ENCODE results near the gene ANGEL1. TPM values are rescaled to one million over a fixed set of nuclear protein-coding genes. Genes with fewer than 3 reads are reported as not detected.

The ANGEL1 gene
- total and polyA plus RNA-seq, 2 of the 13 experiments (the other 11 are each of a cell fraction or from before 2014, with no cell fraction given) = 14.3 to 20.1 TPM

DNA sequence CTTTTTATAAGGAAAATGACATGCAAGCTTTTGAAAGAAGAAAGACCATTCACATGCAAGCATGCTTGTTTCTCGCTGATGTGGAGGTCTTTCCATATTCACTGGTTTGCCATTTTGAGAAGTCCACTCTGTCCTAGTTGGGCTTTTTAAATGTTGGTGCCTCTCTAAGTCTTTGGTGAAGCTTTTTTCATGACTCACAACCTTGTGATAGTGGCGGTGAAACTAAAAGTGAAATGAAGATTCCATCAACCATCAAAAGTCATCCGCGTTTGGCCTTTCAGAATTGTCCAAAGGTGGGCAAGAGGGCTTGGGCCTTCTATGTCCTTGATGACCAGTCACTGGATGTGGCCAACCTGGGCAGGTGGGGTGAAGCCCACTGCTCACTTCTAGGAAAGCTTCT is 17.9 kb upstream of the ANGEL1 start:
- Histone ChIP-seq H3K4me2 (ENCODE audit: low read depth, low read length) (peak overlapping the region; percentile 92), H3K9ac (ENCODE audit: insufficient read depth, low read depth, low read length) (no peak overlapping the region), H3K9me3 (ENCODE audit: low read length) (no peaks in the 10 kb centered on the region), H3K4me3 (replicated peaks in 1 of 3; ENCODE audit: insufficient read depth in 1 of 3, low read depth in 2 of 3, low read length in 3 of 3) (no peak overlapping the region), H3K4me1 (ENCODE audit: insufficient read depth, low read length) (peaks cover 71% of the 10 kb centered on the region), H2AFZ (ENCODE audit: low read length) (peak overlapping the region; percentile 2), H3K27me3 (ENCODE audit: control insufficient read depth in 1 of 2, insufficient read depth in 2 of 2, low read length in 2 of 2) (no peaks in the 10 kb centered on the region), H3K36me3 (replicated peaks in 1 of 2; ENCODE audit: control insufficient read depth in 1 of 2, insufficient read depth in 2 of 2, low read length in 2 of 2) (no peaks in the 10 kb centered on the region), H3K79me2 (ENCODE audit: insufficient read depth, low read length) (no peaks in the 10 kb centered on the region), H3K27ac (ENCODE audit: extremely low read length, insufficient read depth, low read length) (peak overlapping the region; percentile 35), H4K20me1 (ENCODE audit: insufficient read depth, low read length) (no peaks in the 10 kb centered on the region)
- FAIRE-seq = no peak
- no peak for ATAC-seq
- 93% methylated on average over 4 of the region's 4 CpGs for WGBS (ENCODE audit: low lambda C conversion rate)
- ChIA-PET POLR2A (interaction anchor here (1.4 to 6.4 kb wide), 2 partner anchors 18 to 24 kb away, joined by 5 to 62 read pairs; partner anchors contain the start of gene ANGEL1), CTCF (ENCODE audit: low intra/inter-chr PET ratio, low total read pairs) (no interaction called here)
- intact Hi-C loops (cut with micrococcal nuclease; ENCODE audit: unreplicated experiment) (loop anchor here (2.0 kb wide), 1 partner anchor 18 kb away; the partner anchor contains the start of gene ANGEL1), in situ Hi-C loops (cut with HindIII; ENCODE audit: extremely low pct_ligation_motif_present, low pct_unique_long_range_greater_than_20kb) (no loop called here)
- no TSS peak for BruUV-seq (replicated peaks)
- DNase-seq (ENCODE audit: low spot score) = no peak
- TF ChIP-seq, protein P1, sequence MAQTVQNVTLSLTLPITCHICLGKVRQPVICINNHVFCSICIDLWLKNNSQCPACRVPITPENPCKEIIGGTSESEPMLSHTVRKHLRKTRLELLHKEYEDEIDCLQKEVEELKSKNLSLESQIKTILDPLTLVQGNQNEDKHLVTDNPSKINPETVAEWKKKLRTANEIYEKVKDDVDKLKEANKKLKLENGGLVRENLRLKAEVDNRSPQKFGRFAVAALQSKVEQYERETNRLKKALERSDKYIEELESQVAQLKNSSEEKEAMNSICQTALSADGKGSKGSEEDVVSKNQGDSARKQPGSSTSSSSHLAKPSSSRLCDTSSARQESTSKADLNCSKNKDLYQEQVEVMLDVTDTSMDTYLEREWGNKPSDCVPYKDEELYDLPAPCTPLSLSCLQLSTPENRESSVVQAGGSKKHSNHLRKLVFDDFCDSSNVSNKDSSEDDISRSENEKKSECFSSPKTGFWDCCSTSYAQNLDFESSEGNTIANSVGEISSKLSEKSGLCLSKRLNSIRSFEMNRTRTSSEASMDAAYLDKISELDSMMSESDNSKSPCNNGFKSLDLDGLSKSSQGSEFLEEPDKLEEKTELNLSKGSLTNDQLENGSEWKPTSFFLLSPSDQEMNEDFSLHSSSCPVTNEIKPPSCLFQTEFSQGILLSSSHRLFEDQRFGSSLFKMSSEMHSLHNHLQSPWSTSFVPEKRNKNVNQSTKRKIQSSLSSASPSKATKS (CRISPR knock-in tag; IDR thresholded peaks at IDR 0.05) = no peak
- 0 out of 2 replicates have a peak, but pooled peaks have one; percentile 1 for TF ChIP-seq NFYB (CRISPR knock-in tag; IDR thresholded peaks at IDR 0.05)

DNA sequence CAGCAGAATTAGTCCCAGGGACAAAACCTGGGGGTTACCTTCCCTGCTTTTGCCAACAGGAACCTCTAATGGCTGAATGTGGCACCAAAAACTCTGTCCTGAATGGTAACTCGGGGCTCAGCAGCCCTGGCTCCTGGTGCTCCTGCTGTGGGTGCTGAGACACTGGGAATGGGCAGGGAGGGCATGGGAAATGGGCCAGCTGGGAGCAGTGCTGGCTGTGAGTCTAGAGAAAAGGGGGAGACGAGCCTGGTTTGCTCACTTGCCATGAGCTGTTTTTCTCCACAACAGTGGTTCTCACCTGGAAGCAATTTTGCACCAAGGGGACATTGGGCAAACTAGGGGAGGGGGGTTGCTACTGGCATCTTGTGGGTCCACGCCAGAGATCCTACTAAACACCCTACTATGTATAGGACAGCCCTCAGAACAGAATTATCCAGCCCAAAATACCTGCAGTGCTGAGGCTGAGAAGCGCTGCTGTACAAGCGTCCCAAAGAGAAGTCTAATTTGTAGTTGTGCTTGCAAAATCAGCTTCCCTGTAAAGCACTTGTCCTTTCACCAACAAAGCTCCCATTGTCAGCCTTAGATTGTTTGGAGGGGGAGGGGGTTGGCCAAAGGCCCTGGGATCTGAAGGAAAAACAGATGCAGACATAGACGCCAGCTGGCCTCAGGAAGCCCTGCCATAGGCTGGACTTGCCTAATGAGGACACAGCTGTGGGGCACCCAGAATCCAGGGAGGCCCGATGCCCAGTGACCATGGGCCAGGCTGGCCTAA is 17.2 kb upstream of the ANGEL1 start:
- ChIA-PET POLR2A (interaction anchor here (1.4 to 6.4 kb wide), 2 partner anchors 17 to 23 kb away, joined by 5 to 62 read pairs; partner anchors contain the start of gene ANGEL1), CTCF (ENCODE audit: low intra/inter-chr PET ratio, low total read pairs) (no interaction called here)
- intact Hi-C loops (cut with micrococcal nuclease; ENCODE audit: unreplicated experiment) (loop anchor here (2.0 kb wide), 1 partner anchor 17 kb away; the partner anchor contains the start of gene ANGEL1), in situ Hi-C loops (cut with HindIII; ENCODE audit: extremely low pct_ligation_motif_present, low pct_unique_long_range_greater_than_20kb) (no loop called here)
- no peaks in the 10 kb centered on the region for H4K20me1 ChIP-seq (ENCODE audit: insufficient read depth, low read length)
- peak overlapping the region; percentile 55 for H2AFZ ChIP-seq (ENCODE audit: low read length)
- peak overlapping the region; percentile 92 for H3K4me2 ChIP-seq (ENCODE audit: low read depth, low read length)
- DNase-seq (ENCODE audit: low spot score) (peak; percentile 91), ATAC-seq (peak; percentile 81), FAIRE-seq (peak; percentile 75)
- H3K4me1 ChIP-seq (ENCODE audit: insufficient read depth, low read length) = peaks cover 66% of the 10 kb centered on the region
- peak overlapping the region; percentile 67 for H3K27ac ChIP-seq (ENCODE audit: extremely low read length, insufficient read depth, low read length)
- H3K4me3 ChIP-seq (replicated peaks in 1 of 3; ENCODE audit: insufficient read depth in 1 of 3, low read depth in 2 of 3, low read length in 3 of 3) = peak overlapping the region; percentile 16 to 53 (median 18); a peak in 4 of 6 replicates
- WGBS (ENCODE audit: low lambda C conversion rate) = 0% methylated on average over 4 of the region's 7 CpGs
- H3K9ac ChIP-seq (ENCODE audit: insufficient read depth, low read depth, low read length) = peak overlapping the region; percentile 23; the same call in 1 of the 2 replicates
- BruUV-seq (replicated peaks) = no TSS peak
- H3K36me3 ChIP-seq (replicated peaks in 1 of 2; ENCODE audit: control insufficient read depth in 1 of 2, insufficient read depth in 2 of 2, low read length in 2 of 2) = no peaks in the 10 kb centered on the region
- H3K79me2 ChIP-seq (ENCODE audit: insufficient read depth, low read length) = no peaks in the 10 kb centered on the region
- no peaks in the 10 kb centered on the region for H3K27me3 ChIP-seq (ENCODE audit: control insufficient read depth in 1 of 2, insufficient read depth in 2 of 2, low read length in 2 of 2)
- no peaks in the 10 kb centered on the region for H3K9me3 ChIP-seq (ENCODE audit: low read length)
- TF ChIP-seq, protein P2, sequence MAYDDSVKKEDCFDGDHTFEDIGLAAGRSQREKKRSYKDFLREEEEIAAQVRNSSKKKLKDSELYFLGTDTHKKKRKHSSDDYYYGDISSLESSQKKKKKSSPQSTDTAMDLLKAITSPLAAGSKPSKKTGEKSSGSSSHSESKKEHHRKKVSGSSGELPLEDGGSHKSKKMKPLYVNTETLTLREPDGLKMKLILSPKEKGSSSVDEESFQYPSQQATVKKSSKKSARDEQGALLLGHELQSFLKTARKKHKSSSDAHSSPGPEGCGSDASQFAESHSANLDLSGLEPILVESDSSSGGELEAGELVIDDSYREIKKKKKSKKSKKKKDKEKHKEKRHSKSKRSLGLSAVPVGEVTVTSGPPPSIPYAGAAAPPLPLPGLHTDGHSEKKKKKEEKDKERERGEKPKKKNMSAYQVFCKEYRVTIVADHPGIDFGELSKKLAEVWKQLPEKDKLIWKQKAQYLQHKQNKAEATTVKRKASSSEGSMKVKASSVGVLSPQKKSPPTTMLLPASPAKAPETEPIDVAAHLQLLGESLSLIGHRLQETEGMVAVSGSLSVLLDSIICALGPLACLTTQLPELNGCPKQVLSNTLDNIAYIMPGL (CRISPR knock-in tag; IDR thresholded peaks at IDR 0.05; ENCODE audit: borderline replicate concordance in 1 of 2, low read depth in 1 of 2) = 0 out of 4 replicates have a peak, but pooled peaks of 1 of the 2 experiments have one; percentile 28
- TF ChIP-seq, protein P3, sequence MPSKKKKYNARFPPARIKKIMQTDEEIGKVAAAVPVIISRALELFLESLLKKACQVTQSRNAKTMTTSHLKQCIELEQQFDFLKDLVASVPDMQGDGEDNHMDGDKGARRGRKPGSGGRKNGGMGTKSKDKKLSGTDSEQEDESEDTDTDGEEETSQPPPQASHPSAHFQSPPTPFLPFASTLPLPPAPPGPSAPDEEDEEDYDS (CRISPR knock-in tag; IDR thresholded peaks at IDR 0.05) = no peak
- TF ChIP-seq, protein P4, sequence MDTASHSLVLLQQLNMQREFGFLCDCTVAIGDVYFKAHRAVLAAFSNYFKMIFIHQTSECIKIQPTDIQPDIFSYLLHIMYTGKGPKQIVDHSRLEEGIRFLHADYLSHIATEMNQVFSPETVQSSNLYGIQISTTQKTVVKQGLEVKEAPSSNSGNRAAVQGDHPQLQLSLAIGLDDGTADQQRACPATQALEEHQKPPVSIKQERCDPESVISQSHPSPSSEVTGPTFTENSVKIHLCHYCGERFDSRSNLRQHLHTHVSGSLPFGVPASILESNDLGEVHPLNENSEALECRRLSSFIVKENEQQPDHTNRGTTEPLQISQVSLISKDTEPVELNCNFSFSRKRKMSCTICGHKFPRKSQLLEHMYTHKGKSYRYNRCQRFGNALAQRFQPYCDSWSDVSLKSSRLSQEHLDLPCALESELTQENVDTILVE (CRISPR knock-in tag; IDR thresholded peaks at IDR 0.05) = peak; percentile 62; the same call in 1 of the 2 replicates
- TF ChIP-seq ZNF891 (CRISPR knock-in tag; IDR thresholded peaks at IDR 0.05) = no peak
- TF ChIP-seq NR2F1 (CRISPR knock-in tag; IDR thresholded peaks at IDR 0.05) = no peak
- TF ChIP-seq ZNF878 (CRISPR knock-in tag; IDR thresholded peaks at IDR 0.05) = no peak

Data from HepG2 (cell line).